CD4-positive, alpha-beta T cell treated with Interleukin-10 for 1 hour (primary cell): Measurements from ENCODE around the gene CHCHD4.
A peak's percentile ranks its signal among the peaks of the same experiment; 100 is the strongest.

ENCODE experiments used
- DNase-seq: peaks from one replicate; pipeline ENCODE4 v3.0.0-alpha.2; 2020

Gene CHCHD4

GRCh38 chr3:14124615-14125192 is at the start of gene CHCHD4, which contains the start of gene TMEM43:
Gene CHCHD4 (minus strand): TSS chr3:14124870. CDS start chr3:14124676, 194 bp downstream.
Gene TMEM43 (plus strand): TSS chr3:14125052. CDS start chr3:14125194, 142 bp downstream.
- DNase-seq = peak; percentile 99

- DNase-seq = no peak
Measured at GRCh38 chr3:14172496-14172895, 47.8 kb upstream of the CHCHD4 start.

GRCh38 chr3:14170531-14171159 is 46.0 kb upstream of the CHCHD4 start:
- no peak for DNase-seq

GRCh38 chr3:14169871-14170270 is 45.2 kb upstream of the CHCHD4 start:
- no peak for DNase-seq

GRCh38 chr3:14169435-14169834 is 44.8 kb upstream of the CHCHD4 start:
- DNase-seq = no peak

- DNase-seq = no peak
Measured at GRCh38 chr3:14166877-14167603, 42.4 kb upstream of the CHCHD4 start.

GRCh38 chr3:14162178-14162577 is 37.5 kb upstream of the CHCHD4 start:
- DNase-seq = no peak

- DNase-seq = no peak
Measured at GRCh38 chr3:14161282-14161681, 36.6 kb upstream of the CHCHD4 start.

- DNase-seq = no peak
Measured at GRCh38 chr3:14159426-14159825, 34.8 kb upstream of the CHCHD4 start.

GRCh38 chr3:14158370-14158769 is 33.7 kb upstream of the CHCHD4 start:
- DNase-seq = no peak

- no peak for DNase-seq
Measured at GRCh38 chr3:14157951-14158350, 33.3 kb upstream of the CHCHD4 start.

GRCh38 chr3:14156843-14157561 is 32.3 kb upstream of the CHCHD4 start:
- no peak for DNase-seq

- DNase-seq = no peak
Measured at GRCh38 chr3:14156201-14156600, 31.5 kb upstream of the CHCHD4 start.

GRCh38 chr3:14154895-14155440 is 30.3 kb upstream of the CHCHD4 start:
- DNase-seq = no peak

GRCh38 chr3:14154276-14154675 is 29.6 kb upstream of the CHCHD4 start:
- no peak for DNase-seq

- DNase-seq = no peak
Measured at GRCh38 chr3:14153663-14154062, 29.0 kb upstream of the CHCHD4 start.

GRCh38 chr3:14152963-14153355 is 28.3 kb upstream of the CHCHD4 start:
- no peak for DNase-seq

- no peak for DNase-seq
Measured at GRCh38 chr3:14152233-14152962, 27.7 kb upstream of the CHCHD4 start.

- no peak for DNase-seq
Measured at GRCh38 chr3:14151471-14152083, 26.9 kb upstream of the CHCHD4 start.

- DNase-seq = no peak
Measured at GRCh38 chr3:14150491-14151230, 26.0 kb upstream of the CHCHD4 start.

- DNase-seq = no peak
Measured at GRCh38 chr3:14150078-14150477, 25.4 kb upstream of the CHCHD4 start.
